Uterus (tissue), 4 donors: Measurements from ENCODE around the gene ZFP42. TPM values are rescaled to one million over a fixed set of nuclear protein-coding genes. Genes with fewer than 3 reads are reported as not detected.
"Not testable (repeated sequence)": the region's sequence is repeated elsewhere in the genome, so short reads cannot be mapped to it uniquely, and the experiment has no call there.

ENCODE experiments used
- DNase-seq, 2 donors: peaks; one replicate each; pipeline ENCODE4 v3.0.0-alpha.2; 2019 to 2020
- H3K27ac ChIP-seq, 2 donors: fragments of 200-600 bp; sonication (generic); 1 replicate in 1 of 2; 2 replicates in 1 of 2; pipeline ENCODE4 v1.5.1; 2016 to 2018
- H3K27me3 ChIP-seq, 2 donors: fragments of 200-600 bp; sonication (generic); one replicate each; pipeline ENCODE4 v1.5.1; 2018 to 2019; ENCODE audit warnings: control low read depth in 1 of 2
- H3K36me3 ChIP-seq, 2 donors: fragments of 200-600 bp; sonication (generic); one replicate each; pipeline ENCODE4 v1.5.1; 2019; ENCODE audit warnings: control low read depth in 1 of 2
- H3K4me1 ChIP-seq, 2 donors: fragments of 200-600 bp; sonication (generic); one replicate each; pipeline ENCODE4 v1.5.1; 2018 to 2019; ENCODE audit warnings: control low read depth in 1 of 2
- H3K4me3 ChIP-seq, 2 donors: fragments of 200-600 bp; sonication (generic); 1 replicate in 1 of 2; 2 replicates in 1 of 2; pipeline ENCODE4 v1.5.1; 2018 to 2019; ENCODE audit warnings: mild to moderate bottlenecking in 1 of 2
- H3K9me3 ChIP-seq, 2 donors: fragments of 200-600 bp; sonication (generic); one replicate each; pipeline ENCODE4 v1.5.1; 2019; ENCODE audit warnings: control low read depth in 1 of 2
- POLR2A ChIP-seq, 2 donors: fragments of 450-650 bp; IDR thresholded peaks; one replicate each; pipeline ENCODE4 v1.6.1; 2016; ENCODE audit warnings: antibody characterized with exemption in 2 of 2, mild to moderate bottlenecking in 1 of 2, moderate library complexity in 1 of 2
- intact Hi-C: fragments of 100-400 bp; cut with DNase I; formaldehyde crosslinking; loops from one replicate; pipeline ENCODE4 v1.15.1; 2023; ENCODE audit warnings: low total_unique reads
- total RNA-seq, 4 donors: library from RNA; depleted of rRNA in 3 of 4; stranded (reverse); fragments of >200 nt in 3 of 4; gene quantifications; one replicate each; pipeline versions ENCODE4 v1.1.0 to v1.2.4, GENCODE V29; 2014 to 2023
- TF ChIP-seq, protein P1 (sequence below), 4 experiments: fragments of 200-600 bp in 2 of 4; fragments of 450-650 bp in 2 of 4; sonication (generic) in 2 of 4; IDR thresholded peaks; one replicate each; pipeline ENCODE4 v1.5.1; 2016 to 2019; ENCODE audit warnings: antibody characterized with exemption in 4 of 4, mild to moderate bottlenecking in 2 of 4, moderate library complexity in 1 of 4
- donor health status: DM: yes; HTN: yes; CAD: no.

The ZFP42 gene
- total RNA-seq, 4 donors from 2014 or later, result 0.90 TPM; not detected in 3

DNA sequence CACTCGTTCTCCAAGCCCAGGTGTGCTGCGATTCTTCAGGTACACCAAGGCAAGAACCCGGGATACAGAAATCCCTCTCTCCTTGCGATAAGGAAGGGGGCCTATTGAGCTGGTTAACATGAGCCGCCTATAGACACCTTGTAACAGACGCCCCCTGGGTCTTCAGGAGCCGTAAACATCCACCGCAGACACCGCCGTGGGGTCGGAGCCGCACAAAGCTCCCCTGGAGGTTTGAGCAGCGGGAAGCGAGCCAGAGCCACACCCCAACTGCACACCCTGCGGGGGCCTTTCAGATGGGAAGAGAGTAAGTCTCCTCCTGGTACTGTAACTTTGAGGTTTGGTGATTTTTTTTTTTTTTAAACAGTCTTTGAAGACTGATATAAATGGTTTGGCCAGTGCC, 46.6 kb downstream of the ZFP42 start:
- H3K9me3 ChIP-seq, result no peaks in the 10 kb centered on the region
- H3K4me1 ChIP-seq, result no peaks in the 10 kb centered on the region
- no peak overlapping the region for H3K27ac ChIP-seq
- TF ChIP-seq POLR2A (IDR thresholded peaks at IDR 0.05), result no peak
- TF ChIP-seq, protein P1, sequence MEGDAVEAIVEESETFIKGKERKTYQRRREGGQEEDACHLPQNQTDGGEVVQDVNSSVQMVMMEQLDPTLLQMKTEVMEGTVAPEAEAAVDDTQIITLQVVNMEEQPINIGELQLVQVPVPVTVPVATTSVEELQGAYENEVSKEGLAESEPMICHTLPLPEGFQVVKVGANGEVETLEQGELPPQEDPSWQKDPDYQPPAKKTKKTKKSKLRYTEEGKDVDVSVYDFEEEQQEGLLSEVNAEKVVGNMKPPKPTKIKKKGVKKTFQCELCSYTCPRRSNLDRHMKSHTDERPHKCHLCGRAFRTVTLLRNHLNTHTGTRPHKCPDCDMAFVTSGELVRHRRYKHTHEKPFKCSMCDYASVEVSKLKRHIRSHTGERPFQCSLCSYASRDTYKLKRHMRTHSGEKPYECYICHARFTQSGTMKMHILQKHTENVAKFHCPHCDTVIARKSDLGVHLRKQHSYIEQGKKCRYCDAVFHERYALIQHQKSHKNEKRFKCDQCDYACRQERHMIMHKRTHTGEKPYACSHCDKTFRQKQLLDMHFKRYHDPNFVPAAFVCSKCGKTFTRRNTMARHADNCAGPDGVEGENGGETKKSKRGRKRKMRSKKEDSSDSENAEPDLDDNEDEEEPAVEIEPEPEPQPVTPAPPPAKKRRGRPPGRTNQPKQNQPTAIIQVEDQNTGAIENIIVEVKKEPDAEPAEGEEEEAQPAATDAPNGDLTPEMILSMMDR (IDR thresholded peaks at IDR 0.05), result no peak
- no peak overlapping the region for H3K4me3 ChIP-seq
- no peaks in the 10 kb centered on the region for H3K36me3 ChIP-seq
- H3K27me3 ChIP-seq, result no peaks in the 10 kb centered on the region
- no peak for DNase-seq
- intact Hi-C loops, result no loop called here

GRCh38 chr4:188043154-188043553, 47.6 kb downstream of the ZFP42 start:
- intact Hi-C loops, result no loop called here

DNA sequence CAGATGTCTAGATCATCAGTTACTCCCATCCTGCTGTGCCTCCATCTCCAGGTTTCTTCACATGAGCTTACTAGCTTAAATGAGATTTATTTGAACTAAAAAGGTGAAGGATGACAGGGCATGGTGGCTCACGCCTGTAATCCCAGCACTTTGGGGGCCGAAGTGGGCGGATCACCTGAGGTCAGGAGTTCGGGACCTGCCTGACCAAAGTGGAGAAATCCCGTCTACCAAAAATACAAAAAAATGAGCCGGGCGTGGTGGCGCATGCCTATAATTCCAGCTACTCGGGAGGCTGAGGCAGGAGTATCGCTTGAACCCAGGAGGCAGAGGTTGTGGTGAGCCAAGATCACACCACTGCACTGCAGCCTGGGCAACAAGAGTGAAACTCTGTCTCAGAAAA, 49.9 kb downstream of the ZFP42 start:
- H3K9me3 ChIP-seq, H3K4me1 ChIP-seq, H3K27ac ChIP-seq, H3K4me3 ChIP-seq, H3K36me3 ChIP-seq, DNase-seq, H3K27me3 ChIP-seq, intact Hi-C loops: not testable (repeated sequence)

More at GRCh38 chr4:188043154-188043553, 47.6 kb downstream of the ZFP42 start:
- H3K36me3 ChIP-seq, result no peaks in the 10 kb centered on the region
- DNase-seq, result no peak
- no peaks in the 10 kb centered on the region for H3K9me3 ChIP-seq
- no peaks in the 10 kb centered on the region for H3K4me1 ChIP-seq
- no peak overlapping the region for H3K4me3 ChIP-seq
- no peak for TF ChIP-seq POLR2A (IDR thresholded peaks at IDR 0.05)
- TF ChIP-seq, protein P1 (IDR thresholded peaks at IDR 0.05), result no peak
- H3K27me3 ChIP-seq, result no peaks in the 10 kb centered on the region
- H3K27ac ChIP-seq, result no peak overlapping the region

- H3K36me3 ChIP-seq, result no peaks in the 10 kb centered on the region
- no peaks in the 10 kb centered on the region for H3K27me3 ChIP-seq
- no peak for DNase-seq
- intact Hi-C loops, result no loop called here
- TF ChIP-seq, protein P1 (IDR thresholded peaks at IDR 0.05), result no peak
- TF ChIP-seq POLR2A (IDR thresholded peaks at IDR 0.05), result no peak
- H3K27ac ChIP-seq, result no peak overlapping the region
- H3K4me1 ChIP-seq, result no peaks in the 10 kb centered on the region
- H3K9me3 ChIP-seq, result no peaks in the 10 kb centered on the region
- H3K4me3 ChIP-seq, result no peak overlapping the region
Measured at GRCh38 chr4:188046657-188047056, 51.1 kb downstream of the ZFP42 start.

GRCh38 chr4:188053302-188053701, 57.7 kb downstream of the ZFP42 start:
- Histone ChIP-seq H3K36me3 (no peaks in the 10 kb centered on the region), H3K9me3 (no peaks in the 10 kb centered on the region), H3K27ac (no peak overlapping the region), H3K4me3 (no peak overlapping the region), H3K27me3 (no peaks in the 10 kb centered on the region), H3K4me1 (no peaks in the 10 kb centered on the region)
- intact Hi-C loops, result no loop called here
- DNase-seq, result no peak
- TF ChIP-seq, protein P1 (IDR thresholded peaks at IDR 0.05), result no peak
- TF ChIP-seq POLR2A (IDR thresholded peaks at IDR 0.05), result no peak

Other genes starting within 250 kb of the ZFP42 start
- not detected for gene TRIML2, start 113.8 kb downstream of the ZFP42 start, total RNA-seq
- gene TRIML1, start 143.7 kb downstream of the ZFP42 start, total RNA-seq, result not detected